Measurements from ENCODE around the gene ACSM3.

The ACSM3 gene

DNA sequence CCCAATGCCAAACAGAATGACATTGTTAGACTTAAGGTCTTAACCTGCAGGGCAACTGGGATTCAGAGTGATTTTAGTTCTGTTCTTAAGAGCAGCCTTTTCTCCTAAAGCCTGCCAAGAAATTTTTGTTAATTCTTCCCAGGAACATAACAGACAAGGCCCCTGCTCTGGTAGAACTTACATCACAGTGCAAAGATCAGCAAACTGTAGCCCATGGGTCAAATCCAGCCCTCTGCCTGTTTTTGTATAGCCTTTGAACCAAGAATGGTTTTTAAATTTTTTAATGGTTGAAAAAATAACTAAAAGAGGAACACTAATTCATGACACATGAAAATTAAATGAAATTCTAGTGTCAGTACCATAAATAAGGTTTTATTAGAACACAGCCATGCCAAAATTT, 3.8 kb downstream of the ACSM3 start:
- H3K9me3 ChIP-seq (ENCODE audit: insufficient read depth, low read length): no peaks in the 10 kb centered on the region
- TF ChIP-seq CTCF (IDR thresholded peaks at IDR 0.05; ENCODE audit: low read depth, low read length) (no peak), EZH2phosphoT487 (IDR thresholded peaks at IDR 0.05; ENCODE audit: low read depth) (no peak)
- no peaks in the 10 kb centered on the region for H3K27me3 ChIP-seq (ENCODE audit: low read depth, low read length)
- no peak overlapping the region for H2AFZ ChIP-seq (ENCODE audit: low read depth, low read length)
- H3K9ac ChIP-seq (ENCODE audit: low read length): no peak overlapping the region
- H3K36me3 ChIP-seq (replicated peaks; ENCODE audit: low read depth, low read length): no peaks in the 10 kb centered on the region
- no peaks in the 10 kb centered on the region for H4K20me1 ChIP-seq (ENCODE audit: insufficient read depth, low read length)
- no peaks in the 10 kb centered on the region for H3K79me2 ChIP-seq (ENCODE audit: low read length)
- peaks cover 18% of the 10 kb centered on the region for H3K4me1 ChIP-seq (ENCODE audit: low read length)
- H3K4me2 ChIP-seq (ENCODE audit: low read length): no peak overlapping the region
- H3K4me3 ChIP-seq (ENCODE audit: low read length): no peak overlapping the region
- no peak overlapping the region for H3K27ac ChIP-seq (ENCODE audit: low read length)

DNA sequence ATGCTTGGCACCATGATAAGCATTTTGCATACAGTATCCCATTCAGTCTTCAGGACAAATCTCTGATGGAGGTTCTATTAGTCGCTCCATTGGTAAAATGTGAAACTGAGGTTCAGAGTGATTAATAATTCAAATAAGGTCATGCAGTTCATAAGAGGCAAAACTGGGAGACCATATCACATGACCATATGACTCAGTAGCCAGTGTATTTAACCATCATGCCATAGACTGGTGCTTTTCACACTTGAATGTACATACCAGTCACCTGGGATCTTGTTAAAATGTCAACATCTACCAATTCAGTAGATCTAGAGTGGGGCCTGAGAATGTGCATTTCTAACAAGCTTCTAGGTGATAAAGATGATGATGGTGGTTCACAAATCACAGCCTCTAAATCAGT, 4.3 kb downstream of the ACSM3 start:
- TF ChIP-seq EZH2phosphoT487 (IDR thresholded peaks at IDR 0.05; ENCODE audit: low read depth) (no peak), CTCF (IDR thresholded peaks at IDR 0.05; ENCODE audit: low read depth, low read length) (no peak)
- Histone ChIP-seq H4K20me1 (ENCODE audit: insufficient read depth, low read length) (no peaks in the 10 kb centered on the region), H3K9me3 (ENCODE audit: insufficient read depth, low read length) (no peaks in the 10 kb centered on the region), H3K4me2 (ENCODE audit: low read length) (no peak overlapping the region), H3K4me1 (ENCODE audit: low read length) (peaks cover 13% of the 10 kb centered on the region), H3K27me3 (ENCODE audit: low read depth, low read length) (no peaks in the 10 kb centered on the region), H2AFZ (ENCODE audit: low read depth, low read length) (no peak overlapping the region), H3K9ac (ENCODE audit: low read length) (no peak overlapping the region), H3K4me3 (ENCODE audit: low read length) (no peak overlapping the region), H3K36me3 (replicated peaks; ENCODE audit: low read depth, low read length) (no peaks in the 10 kb centered on the region), H3K79me2 (ENCODE audit: low read length) (no peaks in the 10 kb centered on the region), H3K27ac (ENCODE audit: low read length) (no peak overlapping the region)

DNA sequence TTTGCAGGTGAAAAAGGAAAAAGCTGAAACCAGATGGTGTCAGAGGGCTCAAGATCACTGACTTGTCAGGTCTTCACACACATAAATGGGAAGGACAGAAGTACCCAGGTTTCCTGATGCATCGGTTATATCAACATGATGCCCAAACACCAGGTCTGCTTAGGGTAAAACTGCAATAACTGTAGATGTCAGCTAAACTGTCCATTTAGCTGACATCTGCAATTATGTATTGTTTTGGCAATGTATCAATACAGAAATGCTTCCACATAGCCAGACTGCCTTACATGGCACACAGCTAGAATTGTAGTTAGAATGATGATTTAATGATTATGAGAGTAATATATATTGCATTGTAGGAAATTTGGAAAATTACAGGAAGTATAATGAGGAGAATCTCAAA, 5.0 kb downstream of the ACSM3 start:
- Histone ChIP-seq H3K9ac (ENCODE audit: low read length) (no peak overlapping the region), H3K4me2 (ENCODE audit: low read length) (no peak overlapping the region), H3K79me2 (ENCODE audit: low read length) (no peaks in the 10 kb centered on the region), H4K20me1 (ENCODE audit: insufficient read depth, low read length) (no peaks in the 10 kb centered on the region), H3K9me3 (ENCODE audit: insufficient read depth, low read length) (no peaks in the 10 kb centered on the region), H2AFZ (ENCODE audit: low read depth, low read length) (no peak overlapping the region), H3K27me3 (ENCODE audit: low read depth, low read length) (no peaks in the 10 kb centered on the region), H3K4me1 (ENCODE audit: low read length) (peaks cover 10% of the 10 kb centered on the region), H3K27ac (ENCODE audit: low read length) (no peak overlapping the region), H3K4me3 (ENCODE audit: low read length) (no peak overlapping the region), H3K36me3 (replicated peaks; ENCODE audit: low read depth, low read length) (no peaks in the 10 kb centered on the region)
- TF ChIP-seq CTCF (IDR thresholded peaks at IDR 0.05; ENCODE audit: low read depth, low read length) (no peak), EZH2phosphoT487 (IDR thresholded peaks at IDR 0.05; ENCODE audit: low read depth) (no peak)

DNA sequence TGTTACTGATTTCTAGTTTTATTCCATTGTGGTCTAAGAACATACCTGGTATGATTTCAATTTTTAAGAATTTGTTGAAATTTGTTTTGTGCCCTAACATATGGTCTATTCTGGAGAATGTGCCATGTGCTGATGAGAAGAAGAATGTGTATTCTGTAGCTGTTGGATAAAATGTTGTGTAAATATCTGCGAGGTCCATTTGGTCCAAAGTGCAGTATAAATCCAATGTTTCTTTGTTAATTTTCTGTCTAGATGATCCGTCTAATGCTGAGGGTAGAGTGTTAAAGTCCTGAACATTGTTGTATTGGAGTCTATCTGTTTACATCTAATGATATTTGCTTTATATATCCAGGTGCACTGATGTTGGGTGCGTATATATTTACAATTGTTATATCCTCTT, 9.9 kb downstream of the ACSM3 start:
- Histone ChIP-seq H2AFZ (ENCODE audit: low read depth, low read length) (no peak overlapping the region), H3K79me2 (ENCODE audit: low read length) (no peaks in the 10 kb centered on the region), H3K4me1 (ENCODE audit: low read length) (no peaks in the 10 kb centered on the region), H3K36me3 (replicated peaks; ENCODE audit: low read depth, low read length) (peaks cover 3% of the 10 kb centered on the region), H3K9me3 (ENCODE audit: insufficient read depth, low read length) (no peaks in the 10 kb centered on the region), H3K9ac (ENCODE audit: low read length) (no peak overlapping the region), H3K4me3 (ENCODE audit: low read length) (no peak overlapping the region), H3K27me3 (ENCODE audit: low read depth, low read length) (no peaks in the 10 kb centered on the region), H3K4me2 (ENCODE audit: low read length) (no peak overlapping the region), H4K20me1 (ENCODE audit: insufficient read depth, low read length) (no peaks in the 10 kb centered on the region), H3K27ac (ENCODE audit: low read length) (no peak overlapping the region)
- TF ChIP-seq EZH2phosphoT487 (IDR thresholded peaks at IDR 0.05; ENCODE audit: low read depth) (no peak), CTCF (IDR thresholded peaks at IDR 0.05; ENCODE audit: low read depth, low read length) (no peak)
